Vagina (tissue), 2 donors: ENCODE data around the gene SVEP1. TPM values are rescaled to one million over a fixed set of nuclear protein-coding genes. Genes with fewer than 3 reads are reported as not detected.
"Not testable (repeated sequence)": the region's sequence is repeated elsewhere in the genome, so short reads cannot be mapped to it uniquely, and the experiment has no call there.

Source experiments
- DNase-seq, 2 donors: peaks; one replicate each; pipeline ENCODE4 v3.0.0-alpha.2; 2017; ENCODE audit errors: extremely low spot score in 2 of 2
- H3K27ac ChIP-seq: fragments of 200-600 bp; sonication (generic); one replicate; pipeline ENCODE4 v1.5.1; 2019
- H3K27me3 ChIP-seq: fragments of 200-600 bp; sonication (generic); one replicate; pipeline ENCODE4 v1.5.1; 2019
- H3K36me3 ChIP-seq, 2 donors: fragments of 200-600 bp; sonication (generic); one replicate each; pipeline ENCODE4 v1.5.1; 2017 to 2019
- H3K4me1 ChIP-seq: fragments of 200-600 bp; sonication (generic); one replicate; pipeline ENCODE4 v1.5.1; 2019
- H3K4me3 ChIP-seq, 2 donors: fragments of 200-600 bp; sonication (generic); 1 replicate in 1 of 2; 2 replicates in 1 of 2; pipeline ENCODE4 v1.5.1; 2016 to 2019
- H3K9me3 ChIP-seq: fragments of 200-600 bp; sonication (generic); one replicate; pipeline ENCODE4 v1.5.1; 2019
- POLR2A ChIP-seq, 2 donors: fragments of 450-650 bp; IDR thresholded peaks; one replicate each; pipeline ENCODE4 v1.6.1; 2017; ENCODE audit warnings: antibody characterized with exemption in 2 of 2, mild to moderate bottlenecking in 2 of 2, moderate library complexity in 2 of 2
- POLR2AphosphoS5 ChIP-seq, 2 donors: sonication (generic); formaldehyde crosslinking; IDR thresholded peaks; one replicate each; pipeline ENCODE4 v1.9.0; 2017; ENCODE audit warnings: antibody characterized with exemption in 2 of 2, mild to moderate bottlenecking in 2 of 2, low read depth in 1 of 2; ENCODE audit not compliant: insufficient read depth in 1 of 2
- intact Hi-C: fragments of 100-400 bp; cut with DNase I; formaldehyde crosslinking; loops from one replicate; pipeline ENCODE4 v1.15.1; 2023
- total RNA-seq: library from RNA; depleted of rRNA; stranded (reverse); fragments of >200 nt; gene quantifications from one replicate; pipeline ENCODE4 v1.2.3, GENCODE V29; 2016
- TF ChIP-seq, protein P1 (sequence below), 3 experiments: fragments of 450-650 bp in 2 of 3; fragments of 200-600 bp in 1 of 3; sonication (generic) in 1 of 3; IDR thresholded peaks; one replicate each; pipeline ENCODE4 v1.5.1; 2017 to 2019; ENCODE audit warnings: antibody characterized with exemption in 3 of 3, mild to moderate bottlenecking in 2 of 3, moderate library complexity in 2 of 3

SVEP1 gene
- total RNA-seq, 1 donor from 2014 or later = 84.5 TPM

DNA sequence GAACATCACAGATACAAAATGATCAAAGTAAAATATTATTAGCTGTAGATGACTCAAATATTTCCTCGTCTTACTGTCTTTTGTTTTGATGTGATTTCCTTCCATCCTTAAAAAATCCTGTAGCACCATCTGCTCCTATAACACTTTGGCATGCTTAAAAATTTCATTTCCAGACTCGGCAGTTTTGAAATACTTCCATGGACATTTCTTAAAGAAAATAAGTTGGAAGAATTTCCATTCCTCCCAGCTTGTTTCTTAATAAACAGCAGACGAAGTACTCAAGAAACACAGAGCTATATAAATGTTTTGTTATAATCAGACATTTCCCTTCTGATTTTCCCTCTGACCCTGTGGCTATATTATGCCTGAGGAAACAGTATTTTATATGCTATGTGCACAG lies 41.2 kb upstream of the SVEP1 start:
- Histone ChIP-seq H3K27me3 (no peaks in the 10 kb centered on the region), H3K4me1 (no peaks in the 10 kb centered on the region), H3K27ac (no peak overlapping the region), H3K36me3 (no peaks in the 10 kb centered on the region), H3K9me3 (no peaks in the 10 kb centered on the region), H3K4me3 (no peak overlapping the region)
- intact Hi-C loops = no loop called here
- TF ChIP-seq, protein P1, sequence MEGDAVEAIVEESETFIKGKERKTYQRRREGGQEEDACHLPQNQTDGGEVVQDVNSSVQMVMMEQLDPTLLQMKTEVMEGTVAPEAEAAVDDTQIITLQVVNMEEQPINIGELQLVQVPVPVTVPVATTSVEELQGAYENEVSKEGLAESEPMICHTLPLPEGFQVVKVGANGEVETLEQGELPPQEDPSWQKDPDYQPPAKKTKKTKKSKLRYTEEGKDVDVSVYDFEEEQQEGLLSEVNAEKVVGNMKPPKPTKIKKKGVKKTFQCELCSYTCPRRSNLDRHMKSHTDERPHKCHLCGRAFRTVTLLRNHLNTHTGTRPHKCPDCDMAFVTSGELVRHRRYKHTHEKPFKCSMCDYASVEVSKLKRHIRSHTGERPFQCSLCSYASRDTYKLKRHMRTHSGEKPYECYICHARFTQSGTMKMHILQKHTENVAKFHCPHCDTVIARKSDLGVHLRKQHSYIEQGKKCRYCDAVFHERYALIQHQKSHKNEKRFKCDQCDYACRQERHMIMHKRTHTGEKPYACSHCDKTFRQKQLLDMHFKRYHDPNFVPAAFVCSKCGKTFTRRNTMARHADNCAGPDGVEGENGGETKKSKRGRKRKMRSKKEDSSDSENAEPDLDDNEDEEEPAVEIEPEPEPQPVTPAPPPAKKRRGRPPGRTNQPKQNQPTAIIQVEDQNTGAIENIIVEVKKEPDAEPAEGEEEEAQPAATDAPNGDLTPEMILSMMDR (IDR thresholded peaks at IDR 0.05) = no peak
- TF ChIP-seq POLR2AphosphoS5 (IDR thresholded peaks at IDR 0.05; ENCODE audit: insufficient read depth in 1 of 2, low read depth in 1 of 2) (no peak), POLR2A (IDR thresholded peaks at IDR 0.05) (no peak)
- no peak for DNase-seq

DNA sequence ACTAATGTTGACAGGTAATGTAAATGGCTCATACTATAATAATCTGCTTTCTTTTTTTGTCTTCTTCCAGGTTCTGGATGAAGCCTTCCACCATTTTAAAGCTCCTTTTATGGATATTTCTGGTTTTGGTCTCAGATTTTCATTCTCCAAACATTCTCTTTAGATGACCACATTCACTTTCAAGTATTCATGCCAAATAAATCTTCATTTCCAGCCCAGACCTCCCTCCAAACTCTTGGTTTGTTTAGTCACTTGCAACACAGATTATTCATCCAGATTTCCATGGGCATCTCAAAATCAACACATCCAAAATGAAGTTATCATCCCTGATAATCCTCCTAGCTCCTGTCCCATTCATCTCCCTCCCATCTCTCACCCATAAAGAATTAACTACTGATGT lies 40.3 kb upstream of the SVEP1 start:
- no peak for TF ChIP-seq POLR2A (IDR thresholded peaks at IDR 0.05)
- TF ChIP-seq POLR2AphosphoS5 (IDR thresholded peaks at IDR 0.05; ENCODE audit: insufficient read depth in 1 of 2, low read depth in 1 of 2) = no peak
- TF ChIP-seq, protein P1 (IDR thresholded peaks at IDR 0.05) = no peak
- H3K9me3 ChIP-seq = no peaks in the 10 kb centered on the region
- H3K4me3 ChIP-seq = no peak overlapping the region
- no peaks in the 10 kb centered on the region for H3K36me3 ChIP-seq
- H3K27me3 ChIP-seq = no peaks in the 10 kb centered on the region
- intact Hi-C loops = loop anchor here (5.0 kb wide), 1 partner anchor 1243 kb away; no protein-coding TSS in a partner anchor
- no peak for DNase-seq
- H3K4me1 ChIP-seq = no peaks in the 10 kb centered on the region
- no peak overlapping the region for H3K27ac ChIP-seq

DNA sequence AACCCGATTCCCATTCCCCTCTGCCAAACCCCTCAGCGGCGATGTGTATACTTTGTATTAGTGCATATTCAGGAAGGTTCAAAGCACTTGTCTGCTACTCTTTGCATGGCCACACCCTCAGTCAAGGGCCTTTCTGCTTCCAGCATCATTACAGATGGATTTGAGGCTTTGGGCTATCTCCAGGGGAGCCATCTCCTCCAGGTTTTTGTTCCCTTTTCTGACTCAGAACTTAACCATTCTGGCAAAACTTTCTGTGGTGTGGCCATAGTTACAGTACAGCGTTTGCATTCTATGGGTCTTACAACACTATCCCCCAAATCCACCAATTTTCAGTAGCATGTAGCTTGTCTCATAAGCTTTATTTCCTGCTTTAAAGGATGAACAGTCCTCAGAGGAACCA lies 36.0 kb upstream of the SVEP1 start:
- no peaks in the 10 kb centered on the region for H3K27me3 ChIP-seq
- H3K4me1 ChIP-seq = no peaks in the 10 kb centered on the region
- H3K36me3 ChIP-seq = no peaks in the 10 kb centered on the region
- DNase-seq = no peak
- no peak overlapping the region for H3K4me3 ChIP-seq
- intact Hi-C loops = loop anchor here (5.0 kb wide), 1 partner anchor 1238 kb away; no protein-coding TSS in a partner anchor
- H3K9me3 ChIP-seq = no peaks in the 10 kb centered on the region
- no peak overlapping the region for H3K27ac ChIP-seq
- no peak for TF ChIP-seq POLR2A (IDR thresholded peaks at IDR 0.05)
- TF ChIP-seq POLR2AphosphoS5 (IDR thresholded peaks at IDR 0.05; ENCODE audit: insufficient read depth in 1 of 2, low read depth in 1 of 2) = no peak
- TF ChIP-seq, protein P1 (IDR thresholded peaks at IDR 0.05) = no peak

DNA sequence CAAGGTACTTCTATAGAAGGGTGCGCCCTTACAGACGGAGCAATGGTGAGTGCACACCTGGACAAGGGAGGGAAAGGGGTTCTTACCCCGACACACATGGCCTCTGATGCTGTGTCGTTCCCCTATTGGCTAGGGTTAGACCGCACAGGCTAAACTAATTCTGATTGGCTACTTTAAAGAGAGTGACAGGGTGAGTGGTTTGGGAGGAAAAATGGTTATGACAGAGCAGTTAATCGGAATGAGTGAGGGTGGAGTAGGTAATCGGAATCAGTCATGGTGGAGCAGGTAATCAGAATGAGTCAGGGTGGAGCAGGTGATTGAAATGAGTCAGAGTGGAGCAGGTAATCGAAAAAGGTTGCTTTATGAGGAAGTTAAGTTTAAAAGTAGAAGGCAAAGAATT lies 35.0 kb upstream of the SVEP1 start:
- H3K27ac ChIP-seq, H3K9me3 ChIP-seq, H3K4me3 ChIP-seq, H3K4me1 ChIP-seq, DNase-seq, intact Hi-C loops, H3K36me3 ChIP-seq, H3K27me3 ChIP-seq: not testable (repeated sequence)

DNA sequence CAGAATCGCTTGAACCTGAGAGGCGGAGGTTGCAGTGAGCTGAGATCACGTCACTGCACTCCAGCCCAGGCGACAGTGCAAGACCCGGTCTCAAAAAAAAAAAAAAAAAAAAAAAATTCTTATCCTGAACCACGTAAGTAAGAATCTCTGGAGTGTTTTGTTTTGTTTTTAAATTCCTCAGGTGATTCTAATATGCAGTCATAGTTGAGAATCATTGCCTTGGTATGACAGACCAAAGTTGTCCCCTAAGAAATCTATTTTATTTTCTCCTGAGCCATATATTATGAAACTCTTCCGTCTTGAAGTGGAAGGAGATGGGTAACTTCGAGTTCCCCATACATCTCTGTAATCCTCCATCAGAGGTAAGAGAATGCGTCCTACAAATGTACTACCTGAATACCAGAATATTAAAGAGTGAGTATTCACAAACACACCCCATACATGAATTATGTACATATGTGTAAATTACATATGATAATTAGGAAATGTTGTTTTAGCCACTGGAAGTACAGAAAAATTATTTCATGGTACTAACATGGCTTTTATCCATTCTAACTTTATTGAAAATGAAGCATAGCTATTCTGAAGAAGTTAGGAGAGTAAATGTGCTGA lies 26.7 kb upstream of the SVEP1 start:
- no peak for DNase-seq
- H3K9me3 ChIP-seq = no peaks in the 10 kb centered on the region
- H3K4me3 ChIP-seq = no peak overlapping the region
- intact Hi-C loops = no loop called here
- TF ChIP-seq POLR2AphosphoS5 (IDR thresholded peaks at IDR 0.05; ENCODE audit: insufficient read depth in 1 of 2, low read depth in 1 of 2) (no peak), POLR2A (IDR thresholded peaks at IDR 0.05) (no peak)
- TF ChIP-seq, protein P1 (IDR thresholded peaks at IDR 0.05) = no peak
- H3K27me3 ChIP-seq = no peaks in the 10 kb centered on the region
- no peaks in the 10 kb centered on the region for H3K4me1 ChIP-seq
- no peaks in the 10 kb centered on the region for H3K36me3 ChIP-seq
- no peak overlapping the region for H3K27ac ChIP-seq
